GM23338 (cell line): Measurements from ENCODE around the gene SCP2. TPM values are rescaled to one million over a fixed set of nuclear protein-coding genes. Genes with fewer than 3 reads are reported as not detected.

Experiments
- CREB1 ChIP-seq: fragments of 250-450 bp; sonication (Bioruptor Pico); IDR thresholded peaks from 2 replicates; pipeline ENCODE4 v1.5.0; 2020; ENCODE audit warnings: low read depth, mild to moderate bottlenecking, moderate library complexity
- EZH2phosphoT487 ChIP-seq: fragments of 200-600 bp; sonication (generic); IDR thresholded peaks from one replicate; pipeline ENCODE4 v1.8.1; 2018; ENCODE audit warnings: antibody characterized with exemption; ENCODE audit not compliant: unreplicated experiment
- POLR2AphosphoS5 ChIP-seq: IDR thresholded peaks from 2 replicates; pipeline ENCODE4 v1.6.1; 2016; ENCODE audit warnings: antibody characterized with exemption, low read depth
- STAT1 ChIP-seq: IDR thresholded peaks from one replicate; pipeline ENCODE4 v1.6.1; 2016; ENCODE audit warnings: antibody characterized with exemption; ENCODE audit not compliant: unreplicated experiment
- ZNF331 ChIP-seq: fragments of 250-450 bp; sonication (Bioruptor Pico); IDR thresholded peaks from 2 replicates; pipeline ENCODE4 v1.5.0; 2020; ENCODE audit warnings: low read depth, mild to moderate bottlenecking, moderate library complexity
- polyA plus RNA-seq: library from polyadenylated mRNA; unstranded; fragments of >200 nt; fragmentation: Nextera tagmentation; extraction: Ambion mirVana; gene quantifications from 2 replicates; pipeline ENCODE4 v1.2.1, GENCODE V29; 2016
- total RNA-seq: library from RNA; depleted of rRNA; stranded (reverse); fragments of >200 nt; shearing (Covaris generic); gene quantifications from 2 replicates; pipeline ENCODE4 v1.2.3, GENCODE V29; 2014
- TF ChIP-seq, protein P1 (sequence below): fragments of 250-450 bp; sonication (Bioruptor Pico); IDR thresholded peaks from 2 replicates; pipeline ENCODE4 v1.5.0; 2020; ENCODE audit warnings: mild to moderate bottlenecking, moderate library complexity
- TF ChIP-seq, protein P2 (sequence below): IDR thresholded peaks from 2 replicates; pipeline ENCODE4 v1.6.1; 2016; ENCODE audit warnings: antibody characterized with exemption
- TF ChIP-seq, protein P3 (sequence below), 2 experiments: fragments of 200-600 bp in 1 of 2; sonication (generic) in 1 of 2; conservative IDR thresholded peaks; 2 replicates each; pipeline versions ENCODE4 v1.5.1 to v1.6.1; 2016 to 2017; ENCODE audit warnings: antibody characterized with exemption in 2 of 2, low read depth in 2 of 2, mild to moderate bottlenecking in 2 of 2, moderate library complexity in 1 of 2

Gene SCP2
- total and polyA plus RNA-seq, 2 experiments from 2014 or later = 66.3 to 116 TPM

DNA sequence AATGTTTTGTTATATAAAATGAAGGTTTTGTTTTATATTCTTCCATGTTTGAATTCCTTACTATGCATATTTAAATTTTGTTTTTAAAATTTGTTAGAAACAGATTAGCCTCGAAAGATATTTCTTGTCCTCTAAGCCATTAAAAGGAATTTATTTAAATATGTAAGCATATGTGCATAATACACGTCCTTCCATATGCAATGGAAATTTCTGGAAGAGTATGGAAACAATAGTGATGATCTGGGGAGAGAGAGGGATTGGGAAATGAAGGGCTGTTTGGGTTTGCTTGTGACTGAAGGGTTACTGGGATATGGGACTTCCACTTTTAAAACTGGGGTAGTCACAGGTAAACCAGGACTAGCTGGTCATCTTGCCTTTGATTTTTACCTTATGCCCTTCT, 26.7 kb upstream of the SCP2 start (continued):
- TF ChIP-seq, protein P1, sequence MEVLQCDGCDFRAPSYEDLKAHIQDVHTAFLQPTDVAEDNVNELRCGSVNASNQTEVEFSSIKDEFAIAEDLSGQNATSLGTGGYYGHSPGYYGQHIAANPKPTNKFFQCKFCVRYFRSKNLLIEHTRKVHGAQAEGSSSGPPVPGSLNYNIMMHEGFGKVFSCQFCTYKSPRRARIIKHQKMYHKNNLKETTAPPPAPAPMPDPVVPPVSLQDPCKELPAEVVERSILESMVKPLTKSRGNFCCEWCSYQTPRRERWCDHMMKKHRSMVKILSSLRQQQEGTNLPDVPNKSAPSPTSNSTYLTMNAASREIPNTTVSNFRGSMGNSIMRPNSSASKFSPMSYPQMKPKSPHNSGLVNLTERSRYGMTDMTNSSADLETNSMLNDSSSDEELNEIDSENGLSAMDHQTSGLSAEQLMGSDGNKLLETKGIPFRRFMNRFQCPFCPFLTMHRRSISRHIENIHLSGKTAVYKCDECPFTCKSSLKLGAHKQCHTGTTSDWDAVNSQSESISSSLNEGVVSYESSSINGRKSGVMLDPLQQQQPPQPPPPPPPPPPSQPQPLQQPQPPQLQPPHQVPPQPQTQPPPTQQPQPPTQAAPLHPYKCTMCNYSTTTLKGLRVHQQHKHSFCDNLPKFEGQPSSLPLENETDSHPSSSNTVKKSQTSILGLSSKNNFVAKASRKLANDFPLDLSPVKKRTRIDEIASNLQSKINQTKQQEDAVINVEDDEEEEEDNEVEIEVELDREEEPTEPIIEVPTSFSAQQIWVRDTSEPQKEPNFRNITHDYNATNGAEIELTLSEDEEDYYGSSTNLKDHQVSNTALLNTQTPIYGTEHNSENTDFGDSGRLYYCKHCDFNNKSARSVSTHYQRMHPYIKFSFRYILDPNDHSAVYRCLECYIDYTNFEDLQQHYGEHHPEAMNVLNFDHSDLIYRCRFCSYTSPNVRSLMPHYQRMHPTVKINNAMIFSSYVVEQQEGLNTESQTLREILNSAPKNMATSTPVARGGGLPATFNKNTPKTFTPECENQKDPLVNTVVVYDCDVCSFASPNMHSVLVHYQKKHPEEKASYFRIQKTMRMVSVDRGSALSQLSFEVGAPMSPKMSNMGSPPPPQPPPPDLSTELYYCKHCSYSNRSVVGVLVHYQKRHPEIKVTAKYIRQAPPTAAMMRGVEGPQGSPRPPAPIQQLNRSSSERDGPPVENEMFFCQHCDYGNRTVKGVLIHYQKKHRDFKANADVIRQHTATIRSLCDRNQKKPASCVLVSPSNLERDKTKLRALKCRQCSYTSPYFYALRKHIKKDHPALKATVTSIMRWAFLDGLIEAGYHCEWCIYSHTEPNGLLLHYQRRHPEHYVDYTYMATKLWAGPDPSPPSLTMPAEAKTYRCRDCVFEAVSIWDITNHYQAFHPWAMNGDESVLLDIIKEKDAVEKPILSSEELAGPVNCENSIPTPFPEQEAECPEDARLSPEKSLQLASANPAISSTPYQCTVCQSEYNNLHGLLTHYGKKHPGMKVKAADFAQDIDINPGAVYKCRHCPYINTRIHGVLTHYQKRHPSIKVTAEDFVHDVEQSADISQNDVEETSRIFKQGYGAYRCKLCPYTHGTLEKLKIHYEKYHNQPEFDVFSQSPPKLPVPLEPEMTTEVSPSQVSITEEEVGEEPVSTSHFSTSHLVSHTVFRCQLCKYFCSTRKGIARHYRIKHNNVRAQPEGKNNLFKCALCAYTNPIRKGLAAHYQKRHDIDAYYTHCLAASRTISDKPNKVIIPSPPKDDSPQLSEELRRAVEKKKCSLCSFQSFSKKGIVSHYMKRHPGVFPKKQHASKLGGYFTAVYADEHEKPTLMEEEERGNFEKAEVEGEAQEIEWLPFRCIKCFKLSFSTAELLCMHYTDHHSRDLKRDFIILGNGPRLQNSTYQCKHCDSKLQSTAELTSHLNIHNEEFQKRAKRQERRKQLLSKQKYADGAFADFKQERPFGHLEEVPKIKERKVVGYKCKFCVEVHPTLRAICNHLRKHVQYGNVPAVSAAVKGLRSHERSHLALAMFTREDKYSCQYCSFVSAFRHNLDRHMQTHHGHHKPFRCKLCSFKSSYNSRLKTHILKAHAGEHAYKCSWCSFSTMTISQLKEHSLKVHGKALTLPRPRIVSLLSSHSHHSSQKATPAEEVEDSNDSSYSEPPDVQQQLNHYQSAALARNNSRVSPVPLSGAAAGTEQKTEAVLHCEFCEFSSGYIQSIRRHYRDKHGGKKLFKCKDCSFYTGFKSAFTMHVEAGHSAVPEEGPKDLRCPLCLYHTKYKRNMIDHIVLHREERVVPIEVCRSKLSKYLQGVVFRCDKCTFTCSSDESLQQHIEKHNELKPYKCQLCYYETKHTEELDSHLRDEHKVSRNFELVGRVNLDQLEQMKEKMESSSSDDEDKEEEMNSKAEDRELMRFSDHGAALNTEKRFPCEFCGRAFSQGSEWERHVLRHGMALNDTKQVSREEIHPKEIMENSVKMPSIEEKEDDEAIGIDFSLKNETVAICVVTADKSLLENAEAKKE = no peak
- TF ChIP-seq, protein P2, sequence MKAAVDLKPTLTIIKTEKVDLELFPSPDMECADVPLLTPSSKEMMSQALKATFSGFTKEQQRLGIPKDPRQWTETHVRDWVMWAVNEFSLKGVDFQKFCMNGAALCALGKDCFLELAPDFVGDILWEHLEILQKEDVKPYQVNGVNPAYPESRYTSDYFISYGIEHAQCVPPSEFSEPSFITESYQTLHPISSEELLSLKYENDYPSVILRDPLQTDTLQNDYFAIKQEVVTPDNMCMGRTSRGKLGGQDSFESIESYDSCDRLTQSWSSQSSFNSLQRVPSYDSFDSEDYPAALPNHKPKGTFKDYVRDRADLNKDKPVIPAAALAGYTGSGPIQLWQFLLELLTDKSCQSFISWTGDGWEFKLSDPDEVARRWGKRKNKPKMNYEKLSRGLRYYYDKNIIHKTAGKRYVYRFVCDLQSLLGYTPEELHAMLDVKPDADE = no peak
- TF ChIP-seq STAT1 (no peak), EZH2phosphoT487 (no peak), CREB1 (CRISPR knock-in tag) (no peak), ZNF331 (no peak), POLR2AphosphoS5 (no peak)
- TF ChIP-seq, protein P3, sequence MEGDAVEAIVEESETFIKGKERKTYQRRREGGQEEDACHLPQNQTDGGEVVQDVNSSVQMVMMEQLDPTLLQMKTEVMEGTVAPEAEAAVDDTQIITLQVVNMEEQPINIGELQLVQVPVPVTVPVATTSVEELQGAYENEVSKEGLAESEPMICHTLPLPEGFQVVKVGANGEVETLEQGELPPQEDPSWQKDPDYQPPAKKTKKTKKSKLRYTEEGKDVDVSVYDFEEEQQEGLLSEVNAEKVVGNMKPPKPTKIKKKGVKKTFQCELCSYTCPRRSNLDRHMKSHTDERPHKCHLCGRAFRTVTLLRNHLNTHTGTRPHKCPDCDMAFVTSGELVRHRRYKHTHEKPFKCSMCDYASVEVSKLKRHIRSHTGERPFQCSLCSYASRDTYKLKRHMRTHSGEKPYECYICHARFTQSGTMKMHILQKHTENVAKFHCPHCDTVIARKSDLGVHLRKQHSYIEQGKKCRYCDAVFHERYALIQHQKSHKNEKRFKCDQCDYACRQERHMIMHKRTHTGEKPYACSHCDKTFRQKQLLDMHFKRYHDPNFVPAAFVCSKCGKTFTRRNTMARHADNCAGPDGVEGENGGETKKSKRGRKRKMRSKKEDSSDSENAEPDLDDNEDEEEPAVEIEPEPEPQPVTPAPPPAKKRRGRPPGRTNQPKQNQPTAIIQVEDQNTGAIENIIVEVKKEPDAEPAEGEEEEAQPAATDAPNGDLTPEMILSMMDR (conservative IDR thresholded peaks at IDR 0.05; ENCODE audit: low read depth in 2 of 2) = no peak
